Epithelial cell of esophagus (primary cell): ENCODE data around the gene SYNGR4.

Experiments
- DNase-seq: peaks from one replicate; pipeline ENCODE4 v3.0.0; 2010; ENCODE audit warnings: low read depth
- H3K4me3 ChIP-seq: 2 replicates; pipeline ENCODE4 v1.5.1; 2011; ENCODE audit warnings: mild to moderate bottlenecking, low read length, control low read depth
- TF ChIP-seq, protein P1 (sequence below): IDR thresholded peaks from 2 replicates; pipeline ENCODE4 v1.5.1; 2011; ENCODE audit warnings: low read depth, mild to moderate bottlenecking, low read length, control low read depth, inconsistent platforms; ENCODE audit not compliant: insufficient read depth; ENCODE audit errors: missing control alignments

The SYNGR4 gene

DNA sequence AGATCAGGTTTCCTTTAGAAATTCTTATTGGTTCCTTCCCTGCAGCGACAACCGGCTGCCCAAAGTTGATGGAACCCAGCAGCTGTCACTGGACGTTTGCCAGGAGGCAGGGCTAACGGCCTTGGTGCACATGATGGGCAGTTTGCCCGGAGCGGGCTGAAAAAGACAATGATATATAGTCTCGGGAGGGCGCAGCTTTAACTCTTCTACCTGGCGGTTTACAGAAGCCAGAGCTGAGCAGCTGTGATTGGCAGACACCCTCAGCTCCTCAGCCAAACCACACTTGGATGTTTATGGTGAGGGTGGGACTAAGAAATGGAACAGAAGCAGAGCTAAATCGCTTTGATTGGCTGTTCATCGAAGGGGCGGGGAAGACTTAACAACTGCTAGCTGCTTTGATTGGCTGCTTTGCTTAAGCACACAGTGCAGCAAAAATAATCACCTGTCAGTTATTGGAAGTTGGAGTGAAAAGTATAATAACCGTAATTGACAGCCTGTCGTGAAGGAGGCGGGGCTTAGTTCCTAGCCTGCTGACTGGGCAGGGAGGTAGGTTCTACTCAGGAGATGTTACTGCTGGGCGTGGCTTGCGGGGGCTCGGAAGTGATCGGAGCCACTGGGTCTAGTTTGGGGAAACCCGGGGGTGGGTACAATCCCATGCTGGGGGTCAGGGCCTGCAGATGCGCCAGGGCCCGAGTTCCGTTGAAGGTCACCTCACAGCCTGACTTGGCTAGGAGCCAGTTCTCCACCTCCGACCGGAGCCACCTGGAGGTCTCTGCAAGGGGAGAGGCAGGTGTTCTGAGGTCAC is 31.3 kb upstream of the SYNGR4 start:
- DNase-seq, result peak; percentile 100
- TF ChIP-seq, protein P1, sequence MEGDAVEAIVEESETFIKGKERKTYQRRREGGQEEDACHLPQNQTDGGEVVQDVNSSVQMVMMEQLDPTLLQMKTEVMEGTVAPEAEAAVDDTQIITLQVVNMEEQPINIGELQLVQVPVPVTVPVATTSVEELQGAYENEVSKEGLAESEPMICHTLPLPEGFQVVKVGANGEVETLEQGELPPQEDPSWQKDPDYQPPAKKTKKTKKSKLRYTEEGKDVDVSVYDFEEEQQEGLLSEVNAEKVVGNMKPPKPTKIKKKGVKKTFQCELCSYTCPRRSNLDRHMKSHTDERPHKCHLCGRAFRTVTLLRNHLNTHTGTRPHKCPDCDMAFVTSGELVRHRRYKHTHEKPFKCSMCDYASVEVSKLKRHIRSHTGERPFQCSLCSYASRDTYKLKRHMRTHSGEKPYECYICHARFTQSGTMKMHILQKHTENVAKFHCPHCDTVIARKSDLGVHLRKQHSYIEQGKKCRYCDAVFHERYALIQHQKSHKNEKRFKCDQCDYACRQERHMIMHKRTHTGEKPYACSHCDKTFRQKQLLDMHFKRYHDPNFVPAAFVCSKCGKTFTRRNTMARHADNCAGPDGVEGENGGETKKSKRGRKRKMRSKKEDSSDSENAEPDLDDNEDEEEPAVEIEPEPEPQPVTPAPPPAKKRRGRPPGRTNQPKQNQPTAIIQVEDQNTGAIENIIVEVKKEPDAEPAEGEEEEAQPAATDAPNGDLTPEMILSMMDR, result no peak
- peak overlapping the region; percentile 86 for H3K4me3 ChIP-seq

DNA sequence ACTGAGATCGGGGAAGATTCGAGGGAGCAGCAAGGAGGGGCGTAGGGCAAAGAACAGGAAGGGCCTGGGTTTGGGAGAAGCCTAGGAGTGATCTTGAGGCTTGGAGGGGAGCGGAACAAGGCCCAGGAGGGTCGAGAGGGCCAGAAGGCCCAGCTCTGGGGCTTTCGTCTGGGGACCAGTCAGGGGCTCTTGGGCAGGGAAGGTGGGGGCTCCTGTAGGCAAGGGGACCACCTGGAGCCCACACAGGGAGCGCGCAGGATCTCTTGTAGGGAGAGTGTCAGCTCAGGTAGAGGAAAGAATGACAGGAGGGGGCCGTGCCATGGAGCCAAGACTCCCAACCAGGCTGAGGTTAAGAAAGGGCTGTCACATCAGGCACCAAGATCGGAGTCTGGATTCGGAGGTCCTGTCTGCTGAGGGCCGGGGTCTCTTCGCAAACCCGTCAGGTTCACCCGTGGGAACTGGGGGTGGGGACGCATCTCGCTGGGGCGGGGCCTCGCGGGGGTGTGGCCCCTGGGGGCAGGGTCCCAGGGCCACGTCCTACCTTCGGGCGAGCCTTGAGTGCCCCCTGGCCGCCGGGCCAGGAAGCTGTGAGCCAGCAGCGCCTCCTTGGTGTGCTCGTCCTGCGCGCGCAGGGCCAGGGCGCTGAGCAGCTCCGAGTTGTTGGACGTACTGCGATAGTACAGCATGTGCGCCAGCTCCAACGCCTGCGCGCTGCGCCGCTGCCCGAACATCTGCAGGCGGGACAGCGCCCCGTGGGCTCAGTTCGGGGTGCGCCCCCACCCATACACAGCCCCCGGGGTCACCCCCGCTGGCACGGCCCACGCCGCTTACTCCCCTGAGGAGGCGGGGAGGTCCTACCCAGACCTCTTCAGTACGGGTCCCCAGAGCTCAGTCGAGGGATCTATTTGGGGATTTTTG is 30.4 kb upstream of the SYNGR4 start:
- TF ChIP-seq, protein P1, result peak; percentile 70
- DNase-seq, result peak; percentile 95
- H3K4me3 ChIP-seq, result peak overlapping the region; percentile 86

DNA sequence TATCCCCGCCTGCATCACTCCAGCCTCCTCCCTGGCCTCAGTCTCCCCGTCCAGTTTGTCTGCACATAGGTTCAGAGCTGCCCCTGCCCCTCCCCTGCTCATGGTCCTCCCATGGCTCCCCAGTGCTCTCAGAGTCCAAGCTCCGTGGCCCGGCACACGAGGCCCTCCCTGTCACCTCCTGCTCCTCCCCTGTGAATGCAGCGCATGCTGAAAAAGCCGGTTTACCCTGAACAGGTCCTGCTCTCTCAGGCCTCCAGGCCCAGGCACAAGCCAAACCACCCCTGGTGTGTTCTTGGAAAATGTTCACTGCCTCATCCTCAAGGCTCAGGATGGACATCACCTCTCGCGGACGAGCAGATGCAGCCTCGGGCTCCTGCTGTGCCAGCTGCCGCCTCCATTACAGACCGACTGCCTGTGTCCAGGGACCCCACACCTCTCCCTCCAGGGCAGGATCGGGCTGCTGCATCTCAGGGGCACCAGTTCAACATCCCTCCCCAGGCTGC is 25.9 kb upstream of the SYNGR4 start:
- H3K4me3 ChIP-seq, result no peak overlapping the region
- no peak for DNase-seq
- TF ChIP-seq, protein P1, result no peak

DNA sequence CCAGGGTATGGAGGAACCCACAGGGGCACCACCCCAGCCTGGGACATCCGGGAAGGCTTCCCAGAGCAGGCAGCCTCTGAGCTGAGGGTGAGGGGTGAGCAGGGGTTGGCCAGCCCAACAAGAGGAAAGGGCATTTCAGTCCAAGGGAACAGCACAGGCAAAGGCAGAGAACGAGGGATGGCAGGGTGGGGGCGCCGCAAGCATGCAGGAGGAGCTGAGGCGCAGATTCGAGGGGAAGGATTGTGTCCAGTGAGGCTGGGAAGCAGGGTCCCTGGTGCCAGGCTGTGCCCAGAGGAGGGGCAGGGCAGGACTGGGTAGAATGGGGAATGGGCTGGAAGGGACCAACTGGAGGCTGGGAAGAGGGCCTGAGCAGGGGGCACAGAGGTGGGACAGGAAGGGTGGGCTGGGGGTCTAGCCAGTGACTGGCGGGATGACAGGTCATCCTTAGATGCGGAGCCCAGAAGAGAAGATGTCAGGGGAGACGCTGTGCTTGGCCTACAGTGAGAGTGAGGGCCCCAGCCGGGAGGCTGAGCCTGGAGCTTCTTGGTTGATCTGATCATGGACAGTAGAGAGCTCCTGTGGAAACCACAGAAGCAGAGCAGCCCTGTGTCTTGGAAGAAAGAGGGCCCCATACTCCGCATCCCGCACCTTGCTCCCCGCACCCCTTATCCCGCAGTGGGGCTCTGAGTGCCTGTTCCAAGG is 25.2 kb upstream of the SYNGR4 start:
- TF ChIP-seq, protein P1, result no peak
- H3K4me3 ChIP-seq, result no peak overlapping the region
- no peak for DNase-seq

DNA sequence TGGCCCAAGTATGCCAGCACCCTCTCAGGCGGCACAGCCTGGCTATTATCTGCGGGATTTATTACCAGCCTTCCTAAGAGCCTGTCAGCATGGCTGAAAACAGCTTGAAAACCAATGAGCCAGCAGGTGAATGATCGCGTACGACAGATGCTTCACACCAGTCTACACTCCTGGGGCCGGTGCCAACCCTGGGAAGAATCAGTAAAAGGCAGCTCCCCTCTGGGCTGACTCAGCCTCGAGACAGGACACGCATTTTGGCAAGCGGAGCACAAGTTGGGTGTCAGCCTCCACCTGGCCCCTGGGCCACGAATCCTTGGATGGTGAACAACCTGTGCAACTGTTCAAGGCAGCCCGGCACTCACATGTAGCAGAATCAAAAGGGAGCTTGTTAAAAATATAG is 23.2 kb upstream of the SYNGR4 start:
- no peak overlapping the region for H3K4me3 ChIP-seq
- DNase-seq, result peak; percentile 94
- TF ChIP-seq, protein P1, result no peak

DNA sequence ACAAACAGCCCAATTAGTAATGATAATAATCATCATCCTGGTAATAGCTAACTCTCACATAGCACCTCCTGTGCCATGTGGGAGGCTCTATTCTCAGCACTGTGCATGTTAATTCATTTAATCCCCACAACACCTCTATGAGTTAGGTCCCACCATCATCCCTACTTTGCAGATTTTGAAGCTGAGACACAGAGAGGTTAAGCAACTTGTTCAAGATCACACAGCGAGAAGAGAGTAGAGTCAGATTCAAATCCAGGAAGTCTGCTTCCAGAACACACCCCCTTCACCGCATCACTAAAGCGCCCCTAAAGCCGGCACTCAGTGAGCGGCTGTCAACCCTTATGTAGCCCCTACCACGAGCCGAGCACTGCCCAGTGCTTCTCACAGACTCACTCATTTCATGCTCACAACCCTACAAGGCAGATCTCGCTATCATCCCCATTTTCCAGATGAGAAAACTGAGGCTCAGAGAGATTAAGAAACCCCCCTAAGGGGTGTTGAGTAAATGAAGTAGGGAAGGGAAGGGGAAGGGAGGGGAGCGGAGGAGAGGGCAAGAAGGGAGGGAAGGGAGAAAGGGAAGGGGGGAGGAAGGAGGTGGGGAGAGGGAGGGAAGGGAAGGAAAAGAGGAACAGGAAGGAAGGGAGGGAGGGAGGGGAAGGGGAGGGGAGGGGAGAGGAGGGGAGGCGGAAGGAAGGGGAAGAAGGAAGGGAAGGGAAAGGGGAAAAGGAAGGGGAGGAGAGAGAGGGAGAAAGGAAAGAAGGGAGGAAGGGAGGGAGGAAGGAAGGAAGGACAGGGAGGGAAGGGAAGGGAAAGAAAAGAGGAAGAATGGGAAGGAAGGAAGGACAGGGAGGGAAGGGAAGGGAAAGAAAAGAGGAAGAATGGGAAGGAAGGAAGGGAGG is 22.4 kb upstream of the SYNGR4 start:
- TF ChIP-seq, protein P1, result no peak
- DNase-seq, result no peak
- no peak overlapping the region for H3K4me3 ChIP-seq
